H1 (cell line): ENCODE measurements around the gene PID1. TPM values are rescaled to one million over a fixed set of nuclear protein-coding genes. Genes with fewer than 3 reads are reported as not detected.

Source experiments
- CTCF ChIA-PET: fragments of 300-600 bp; sonication (Branson Sonifier 250); formaldehyde crosslinking; loops from one replicate; lab custom pipeline; 2021; ENCODE audit not compliant: partially characterized antibody; lab: Charles Lee
- POLR2A ChIA-PET: fragments of 300-600 bp; sonication (Branson Sonifier 250); formaldehyde crosslinking; loops from one replicate; lab custom pipeline; 2021; ENCODE audit warnings: inconsistent platforms; ENCODE audit not compliant: partially characterized antibody; lab: Charles Lee
- DNase-seq, 2 experiments: peaks; one replicate each; pipeline versions ENCODE4 v3.0.0 to v3.0.0-alpha.2; 2010 to 2022; ENCODE audit warnings: low spot score in 2 of 2, low read depth in 1 of 2, mixed read lengths in 1 of 2
- FAIRE-seq: peaks from 2 replicates; lab custom pipeline; 2011; peaks lifted over from hg19 to GRCh38; lab: Jason Lieb, UNC
- H2AFZ ChIP-seq: 2 replicates; pipeline ENCODE4 v1.8.1; 2012; ENCODE audit warnings: low read length, inconsistent platforms
- H2AK5ac ChIP-seq: 2 replicates; pipeline ENCODE4 v1.6.1; 2013; ENCODE audit warnings: low read depth, low read length
- H2BK120ac ChIP-seq: replicated peaks from 2 replicates; pipeline ENCODE3; 2013; ENCODE audit warnings: low read depth, low read length, inconsistent platforms
- H2BK12ac ChIP-seq: 2 replicates; pipeline ENCODE4 v1.6.1; 2013; ENCODE audit warnings: low read depth, low read length
- H2BK15ac ChIP-seq: 2 replicates; pipeline ENCODE4 v1.6.1; 2013; ENCODE audit warnings: low read length
- H2BK20ac ChIP-seq: 2 replicates; pipeline ENCODE4 v1.6.1; 2013; ENCODE audit warnings: low read length
- H2BK5ac ChIP-seq: 2 replicates; pipeline ENCODE4 v1.6.1; 2013; ENCODE audit warnings: low read depth, low read length
- H3K14ac ChIP-seq: 2 replicates; pipeline ENCODE4 v1.6.1; 2013; ENCODE audit warnings: inconsistent platforms; ENCODE audit not compliant: insufficient read length
- H3K18ac ChIP-seq: 2 replicates; pipeline ENCODE4 v1.6.1; 2013; ENCODE audit warnings: low read length; ENCODE audit errors: extremely low read depth
- H3K23ac ChIP-seq: 2 replicates; pipeline ENCODE4 v1.6.1; 2013; ENCODE audit warnings: inconsistent platforms; ENCODE audit not compliant: insufficient read length
- H3K23me2 ChIP-seq: 2 replicates; pipeline ENCODE4 v1.6.1; 2013; ENCODE audit warnings: low read depth, low read length
- H3K27ac ChIP-seq: 2 replicates; pipeline ENCODE4 v1.6.1; 2011; ENCODE audit warnings: low read depth, low read length, inconsistent platforms
- H3K27me3 ChIP-seq, 4 experiments: replicated peaks in 1 of 4; 1 replicate in 1 of 4; 2 replicates in 3 of 4; pipeline versions ENCODE4 v1.6.1 to v1.8.1; 2011 to 2013; ENCODE audit warnings: low read length in 3 of 4, mild to moderate bottlenecking in 3 of 4, inconsistent platforms in 2 of 4, mixed read lengths in 2 of 4, moderate library complexity in 1 of 4; ENCODE audit not compliant: control insufficient read depth in 3 of 4, insufficient read depth in 3 of 4; ENCODE audit errors: extremely low read depth in 1 of 4
- H3K36me3 ChIP-seq, 4 experiments: 2 replicates each; pipeline versions ENCODE4 v1.6.1 to v1.8.1; 2011 to 2013; ENCODE audit warnings: mild to moderate bottlenecking in 4 of 4, low read length in 3 of 4, moderate library complexity in 2 of 4, control low read depth in 1 of 4, inconsistent platforms in 1 of 4; ENCODE audit not compliant: insufficient read depth in 4 of 4, control insufficient read depth in 2 of 4
- H3K4ac ChIP-seq: replicated peaks from 2 replicates; pipeline ENCODE3; 2013; ENCODE audit warnings: low read length, low read depth, mixed read lengths, inconsistent platforms; ENCODE audit not compliant: insufficient read length
- H3K4me1 ChIP-seq, 4 experiments: replicated peaks in 1 of 4; 1 replicate in 1 of 4; 2 replicates in 3 of 4; pipeline versions ENCODE4 v1.6.1 to v1.8.1; 2011 to 2013; ENCODE audit warnings: low read length in 3 of 4, inconsistent platforms in 2 of 4, mixed read lengths in 1 of 4; ENCODE audit not compliant: insufficient read depth in 4 of 4, control insufficient read depth in 3 of 4
- H3K4me2 ChIP-seq, 2 experiments: 2 replicates each; pipeline versions ENCODE4 v1.6.1 to v1.8.1; 2011 to 2013; ENCODE audit warnings: low read depth in 2 of 2, low read length in 2 of 2, control low read depth in 1 of 2, inconsistent platforms in 1 of 2, mild to moderate bottlenecking in 1 of 2; ENCODE audit not compliant: insufficient read depth in 1 of 2
- H3K4me3 ChIP-seq, 4 experiments: fragments of 200-600, 300-600 bp in 1 of 4; sonication (generic), shearing (Covaris generic), sonication (Bioruptor Twin) in 1 of 4; 2 replicates each; pipeline versions ENCODE4 v1.5.1 to v1.8.1; 2011 to 2016; ENCODE audit warnings: low read length in 4 of 4, low read depth in 3 of 4, control low read depth in 2 of 4, inconsistent platforms in 2 of 4, mild to moderate bottlenecking in 2 of 4, mixed read lengths in 1 of 4, moderate library complexity in 1 of 4; ENCODE audit not compliant: insufficient read depth in 2 of 4; ENCODE audit errors: extremely low read depth in 1 of 4
- H3K56ac ChIP-seq: replicated peaks from 2 replicates; pipeline ENCODE3; 2013; ENCODE audit warnings: low read depth, mild to moderate bottlenecking, mixed read lengths, low read length, inconsistent platforms; ENCODE audit not compliant: insufficient read length
- H3K79me1 ChIP-seq: 2 replicates; pipeline ENCODE4 v1.6.1; 2013; ENCODE audit warnings: low read depth, low read length, control low read depth
- H3K79me2 ChIP-seq, 2 experiments: 2 replicates each; pipeline versions ENCODE4 v1.6.1 to v1.8.1; 2012 to 2013; ENCODE audit warnings: low read length in 2 of 2, mild to moderate bottlenecking in 2 of 2, inconsistent platforms in 1 of 2; ENCODE audit not compliant: insufficient read depth in 2 of 2, control insufficient read depth in 1 of 2
- H3K9ac ChIP-seq, 4 experiments: replicated peaks in 1 of 4; 1 replicate in 1 of 4; 2 replicates in 3 of 4; pipeline versions ENCODE4 v1.6.1 to v1.8.1; 2011 to 2013; ENCODE audit warnings: low read depth in 3 of 4, low read length in 3 of 4, control low read depth in 2 of 4, mild to moderate bottlenecking in 2 of 4, moderate library complexity in 2 of 4, inconsistent platforms in 1 of 4; ENCODE audit errors: extremely low read depth in 1 of 4
- H3K9me3 ChIP-seq, 2 experiments: 2 replicates each; pipeline versions ENCODE4 v1.6.1 to v1.8.1; 2012 to 2013; ENCODE audit warnings: mild to moderate bottlenecking in 2 of 2, moderate library complexity in 2 of 2, control low read depth in 1 of 2, inconsistent platforms in 1 of 2, low read depth in 1 of 2, low read length in 1 of 2, mixed read lengths in 1 of 2; ENCODE audit not compliant: insufficient read depth in 2 of 2
- H4K20me1 ChIP-seq, 2 experiments: replicated peaks in 1 of 2; 2 replicates each; pipeline versions ENCODE3 to v1.8.1; 2011 to 2013; ENCODE audit warnings: inconsistent platforms in 2 of 2, low read length in 2 of 2, mild to moderate bottlenecking in 1 of 2; ENCODE audit not compliant: insufficient read depth in 2 of 2, control insufficient read depth in 1 of 2
- H4K5ac ChIP-seq: 2 replicates; pipeline ENCODE4 v1.6.1; 2013; ENCODE audit warnings: low read length, low read depth, mixed read lengths, inconsistent platforms; ENCODE audit not compliant: insufficient read length
- H4K8ac ChIP-seq: 2 replicates; pipeline ENCODE4 v1.8.0; 2013; ENCODE audit warnings: mild to moderate bottlenecking, moderate library complexity, low read length, inconsistent platforms; ENCODE audit not compliant: insufficient read depth; ENCODE audit errors: extremely low read depth
- H4K91ac ChIP-seq: replicated peaks from 2 replicates; pipeline ENCODE3; 2013; ENCODE audit warnings: low read length, mixed read lengths, inconsistent platforms; ENCODE audit not compliant: insufficient read length
- PHF8 ChIP-seq: fragments of 200-600 bp; sonication (generic); conservative IDR thresholded peaks from 2 replicates; pipeline ENCODE4 v1.7.1; 2012; ENCODE audit warnings: low read depth, mild to moderate bottlenecking, inconsistent platforms, low read length, moderate library complexity
- ZNF274 ChIP-seq: IDR thresholded peaks from 2 replicates; pipeline ENCODE4 v1.7.0; 2012; ENCODE audit warnings: low read length, borderline replicate concordance; ENCODE audit errors: extremely low read depth
- WGBS, 2 experiments: shearing (Covaris generic) in 1 of 2; methylation state at CpG; one replicate each; pipeline versions ENCODE4 v1.1.6 to v1.1.7; 2013 to 2015; ENCODE audit warnings: low lambda C conversion rate in 2 of 2, mixed read lengths in 2 of 2, inconsistent platforms in 1 of 2, low coverage in 1 of 2, missing lambda C conversion rate in 1 of 2; ENCODE audit not compliant: insufficient replicate concordance in 2 of 2, insufficient coverage in 1 of 2, insufficient read length in 1 of 2; ENCODE audit errors: extremely low coverage in 1 of 2, missing lambda C conversion rate in 1 of 2; 5-methylcytosine and 5-hydroxymethylcytosine counted together
- polyA plus RNA-seq, 7 experiments: library from polyadenylated mRNA; depleted of rRNA in 3 of 7; stranded (reverse) in 5 of 7; unstranded in 2 of 7; fragments of >200 nt in 5 of 7; fragments of 200-250 nt in 2 of 7; gene quantifications; 1 replicate in 5 of 7; 2 replicates in 1 of 7; 4 replicates in 1 of 7; pipeline versions ENCODE4 v1.2.1 to v1.2.3, GENCODE V29; 2011 to 2013; ENCODE audit warnings: missing spikeins in 2 of 7, mixed read lengths in 2 of 7
- total RNA-seq: library from RNA; stranded (reverse); fragmentation: NEBNext Ultra II Directional; extraction: Animal tissue kit (Norgen Biotek cat#: 25700); gene quantifications from 2 replicates; pipeline ENCODE4 v1.2.1, GENCODE V29; 2021

Gene PID1
- total and polyA plus RNA-seq, 2 of the 8 experiments (the other 6 are each of a cell fraction or from before 2014, with no cell fraction given) = 1.5 to 3.3 TPM

DNA sequence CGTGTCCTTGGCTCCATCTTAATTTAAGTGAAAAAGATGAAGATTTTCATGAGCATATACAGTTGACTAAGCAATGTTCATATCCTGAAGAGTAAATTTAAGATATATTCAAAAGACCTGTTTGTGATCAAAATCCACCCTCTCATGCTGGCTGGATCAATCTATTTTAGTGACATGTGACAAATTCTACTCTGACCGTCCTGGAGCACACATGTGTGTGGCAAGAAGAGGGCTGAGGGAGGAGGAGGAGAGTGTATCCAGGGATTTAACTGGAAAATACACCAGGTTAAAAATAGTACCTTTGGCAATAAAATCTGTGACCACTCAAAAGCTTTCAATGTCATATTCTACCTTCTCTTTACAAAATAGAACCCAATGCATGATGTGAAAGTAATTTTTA, 228.7 kb downstream of the PID1 start:
- no peaks in the 10 kb centered on the region for H4K20me1 ChIP-seq
- DNase-seq = no peak
- no peaks in the 10 kb centered on the region for H3K27me3 ChIP-seq
- POLR2A ChIA-PET = no interaction called here
- H3K79me1 ChIP-seq = no peaks in the 10 kb centered on the region
- no peak overlapping the region for H3K27ac ChIP-seq
- no peak overlapping the region for H3K14ac ChIP-seq
- CTCF ChIA-PET = interaction anchor here (0.7 kb wide), 2 partner anchors 295 to 868 kb away, joined by 3 to 5 read pairs; no protein-coding TSS in a partner anchor
- no peak overlapping the region for H3K4me2 ChIP-seq
- H3K23ac ChIP-seq = no peak overlapping the region
- no peaks in the 10 kb centered on the region for H3K79me2 ChIP-seq
- no peaks in the 10 kb centered on the region for H3K9me3 ChIP-seq
- no peak overlapping the region for H3K4ac ChIP-seq
- 91% methylated on average over 2 of the region's 2 CpGs; no CpG with 5 or more reads in 1 of the 2 experiments for WGBS, 2 experiments
- H2BK15ac ChIP-seq = no peak overlapping the region
- no peak overlapping the region for H4K8ac ChIP-seq
- H2AFZ ChIP-seq = no peak overlapping the region
- no peak overlapping the region for H2BK12ac ChIP-seq
- no peak overlapping the region for H4K5ac ChIP-seq
- no peak overlapping the region for H4K91ac ChIP-seq
- TF ChIP-seq ZNF274 (no peak), PHF8 (no peak)
- TF ChIP-seq, all 59 proteins: peak for 0
- Histone ChIP-seq H3K36me3 (no peaks in the 10 kb centered on the region), H2BK20ac (no peak overlapping the region), H3K56ac (no peak overlapping the region), H2AK5ac (no peak overlapping the region), H2BK5ac (no peak overlapping the region), H3K4me3 (no peak overlapping the region), H3K18ac (no peak overlapping the region), H3K9ac (no peak overlapping the region), H3K23me2 (no peaks in the 10 kb centered on the region; the same call in 1 of the 2 replicates), H3K4me1 (no peaks in the 10 kb centered on the region), H2BK120ac (no peak overlapping the region)
- FAIRE-seq = no peak
